Loucy (cell line): ENCODE data around the gene NLGN4Y.

Experiments
- H2AFZ ChIP-seq: fragments of 200-600 bp; sonication (generic); 2 replicates; pipeline ENCODE4 v1.6.0; 2016; ENCODE audit warnings: antibody characterized with exemption, mild to moderate bottlenecking, low read length, moderate library complexity
- H3F3A ChIP-seq: fragments of 200-600 bp; 2 replicates; pipeline ENCODE4 v1.6.0; 2016; ENCODE audit warnings: antibody characterized with exemption, low read depth, mild to moderate bottlenecking
- H3K27me3 ChIP-seq: fragments of 200-600 bp; sonication (generic); 2 replicates; pipeline ENCODE4 v1.6.1; 2014; ENCODE audit warnings: low read length, mild to moderate bottlenecking; ENCODE audit not compliant: insufficient read depth, poor library complexity, severe bottlenecking
- H3K36me3 ChIP-seq: fragments of 200-600 bp; sonication (generic); 2 replicates; pipeline ENCODE4 v1.6.1; 2016; ENCODE audit warnings: low read length; ENCODE audit not compliant: insufficient read depth
- H3K4me1 ChIP-seq: fragments of 200-600 bp; sonication (generic); 2 replicates; pipeline ENCODE4 v1.5.1; 2014; ENCODE audit warnings: low read length, mild to moderate bottlenecking; ENCODE audit not compliant: insufficient read depth, poor library complexity, severe bottlenecking
- H3K4me2 ChIP-seq: fragments of 200-600 bp; sonication (generic); 2 replicates; pipeline ENCODE4 v1.6.0; 2014; ENCODE audit warnings: antibody characterized with exemption, low read length, low read depth, mild to moderate bottlenecking; ENCODE audit not compliant: poor library complexity, severe bottlenecking
- H3K4me3 ChIP-seq: fragments of 200-600 bp; sonication (generic); 2 replicates; pipeline ENCODE4 v1.5.1; 2014; ENCODE audit warnings: low read length, mild to moderate bottlenecking, mixed read lengths; ENCODE audit not compliant: poor library complexity, severe bottlenecking
- H3K79me2 ChIP-seq: fragments of 200-600 bp; sonication (generic); 2 replicates; pipeline ENCODE4 v1.6.1; 2014; ENCODE audit warnings: low read length; ENCODE audit not compliant: insufficient read depth
- H3K9ac ChIP-seq: fragments of 200-600 bp; sonication (generic); 2 replicates; pipeline ENCODE4 v1.6.0; 2014; ENCODE audit warnings: mild to moderate bottlenecking, low read depth, low read length, moderate library complexity; ENCODE audit not compliant: poor library complexity, severe bottlenecking
- H3K9me2 ChIP-seq: fragments of 200-600 bp; sonication (generic); replicated peaks from 2 replicates; pipeline ENCODE4 v1.6.1; 2016; ENCODE audit warnings: low read depth, low read length, mixed read lengths
- H3K9me3 ChIP-seq: fragments of 200-600 bp; sonication (generic); 2 replicates; pipeline ENCODE4 v1.6.1; 2014; ENCODE audit warnings: mild to moderate bottlenecking, antibody characterized with exemption, low read length, low read depth; ENCODE audit not compliant: insufficient read depth
- H4K20me1 ChIP-seq: fragments of 200-600 bp; sonication (generic); 2 replicates; pipeline ENCODE4 v1.6.0; 2014; ENCODE audit warnings: antibody characterized with exemption, low read length, mild to moderate bottlenecking; ENCODE audit not compliant: insufficient read depth, poor library complexity, severe bottlenecking
- CTCF ChIP-seq: fragments of 200-600 bp; sonication (generic); conservative IDR thresholded peaks from 2 replicates; pipeline ENCODE4 v1.5.1; 2014; ENCODE audit warnings: mild to moderate bottlenecking, antibody characterized with exemption, low read length
- EZH2phosphoT487 ChIP-seq: fragments of 200-600 bp; IDR thresholded peaks from 2 replicates; pipeline ENCODE4 v1.6.1; 2018; ENCODE audit warnings: antibody characterized with exemption, mild to moderate bottlenecking, moderate library complexity, borderline replicate concordance

Gene NLGN4Y

GRCh38 chrY:14618513-14618912, 94.2 kb downstream of the NLGN4Y start:
- H3K36me3 ChIP-seq: no peaks in the 10 kb centered on the region
- H4K20me1 ChIP-seq: no peaks in the 10 kb centered on the region
- no peaks in the 10 kb centered on the region for H3K27me3 ChIP-seq
- H3K9me2 ChIP-seq: no peaks in the 10 kb centered on the region
- no peaks in the 10 kb centered on the region for H3K4me1 ChIP-seq
- no peak overlapping the region for H3K9ac ChIP-seq
- no peaks in the 10 kb centered on the region for H3K9me3 ChIP-seq
- no peak for TF ChIP-seq CTCF
- TF ChIP-seq EZH2phosphoT487: no peak
- H3K4me2 ChIP-seq: no peak overlapping the region
- H3F3A ChIP-seq: no peaks in the 10 kb centered on the region
- no peak overlapping the region for H2AFZ ChIP-seq
- H3K79me2 ChIP-seq: no peaks in the 10 kb centered on the region
- no peak overlapping the region for H3K4me3 ChIP-seq

- Histone ChIP-seq H3K27me3 (no peaks in the 10 kb centered on the region), H3K79me2 (no peaks in the 10 kb centered on the region), H3F3A (no peaks in the 10 kb centered on the region)
Observed at GRCh38 chrY:14628208-14628607, 103.9 kb downstream of the NLGN4Y start.

GRCh38 chrY:14631676-14632075, 107.3 kb downstream of the NLGN4Y start:
- Histone ChIP-seq H2AFZ (no peak overlapping the region), H3K27me3 (no peaks in the 10 kb centered on the region), H3K9ac (no peak overlapping the region), H4K20me1 (no peaks in the 10 kb centered on the region), H3K36me3 (no peaks in the 10 kb centered on the region), H3K4me2 (no peak overlapping the region), H3K9me3 (no peaks in the 10 kb centered on the region), H3K4me1 (no peaks in the 10 kb centered on the region), H3K9me2 (no peaks in the 10 kb centered on the region), H3F3A (no peaks in the 10 kb centered on the region), H3K4me3 (no peak overlapping the region), H3K79me2 (no peaks in the 10 kb centered on the region)
- TF ChIP-seq CTCF (no peak), EZH2phosphoT487 (no peak)

More at GRCh38 chrY:14628208-14628607, 103.9 kb downstream of the NLGN4Y start:
- TF ChIP-seq EZH2phosphoT487 (no peak), CTCF (no peak)
- H4K20me1 ChIP-seq: no peaks in the 10 kb centered on the region
- H3K4me2 ChIP-seq: no peak overlapping the region
- H3K4me3 ChIP-seq: no peak overlapping the region
- no peaks in the 10 kb centered on the region for H3K4me1 ChIP-seq
- no peaks in the 10 kb centered on the region for H3K36me3 ChIP-seq
- no peaks in the 10 kb centered on the region for H3K9me3 ChIP-seq
- H3K9me2 ChIP-seq: no peaks in the 10 kb centered on the region
- H2AFZ ChIP-seq: no peak overlapping the region
- no peak overlapping the region for H3K9ac ChIP-seq
